Measurements from ENCODE around the gene CDH4.
"Not testable (repeated sequence)": the region's sequence is repeated elsewhere in the genome, so short reads cannot be mapped to it uniquely, and the experiment has no call there.

Gene CDH4

GRCh38 chr20:61965606-61966491 lies 713.8 kb downstream of the CDH4 start:
- no peak for DNase-seq

GRCh38 chr20:61966492-61967244 lies 714.6 kb downstream of the CDH4 start:
- DNase-seq, result no peak

GRCh38 chr20:61967300-61967699 lies 715.2 kb downstream of the CDH4 start:
- DNase-seq, result no peak

- no peak for DNase-seq
Observed at GRCh38 chr20:61968036-61968810, 716.2 kb downstream of the CDH4 start.

- no peak for DNase-seq
Observed at GRCh38 chr20:61968932-61969331, 716.9 kb downstream of the CDH4 start.

- no peak for DNase-seq
Observed at GRCh38 chr20:61969806-61970205, 717.7 kb downstream of the CDH4 start.

- DNase-seq, result no peak
Observed at GRCh38 chr20:61970357-61970756, 718.3 kb downstream of the CDH4 start.

- DNase-seq, result not testable (repeated sequence)
Observed at GRCh38 chr20:61971595-61971994, 719.5 kb downstream of the CDH4 start.

- no peak for DNase-seq
Observed at GRCh38 chr20:61972636-61973508, 720.8 kb downstream of the CDH4 start.

- DNase-seq, result no peak
Observed at GRCh38 chr20:61973515-61974356, 721.7 kb downstream of the CDH4 start.

GRCh38 chr20:61974357-61974665 lies 722.2 kb downstream of the CDH4 start:
- DNase-seq, result no peak

GRCh38 chr20:61975407-61976129 lies 723.5 kb downstream of the CDH4 start:
- DNase-seq, result no peak

GRCh38 chr20:61976263-61976643 lies 724.2 kb downstream of the CDH4 start:
- no peak for DNase-seq

- no peak for DNase-seq
Observed at GRCh38 chr20:61976644-61977418, 724.8 kb downstream of the CDH4 start.

GRCh38 chr20:61977419-61977786 lies 725.3 kb downstream of the CDH4 start:
- no peak for DNase-seq

- DNase-seq, result no peak
Observed at GRCh38 chr20:61978491-61978890, 726.4 kb downstream of the CDH4 start.

- no peak for DNase-seq
Observed at GRCh38 chr20:61979090-61979489, 727.0 kb downstream of the CDH4 start.

GRCh38 chr20:61979701-61980635 lies 727.9 kb downstream of the CDH4 start:
- no peak for DNase-seq

All from SIG-M5 (cell line).